CD14-positive monocyte (primary cell): ENCODE measurements around the gene SIDT1. TPM values are rescaled to one million over a fixed set of nuclear protein-coding genes. Genes with fewer than 3 reads are reported as not detected.

Source experiments
- DNase-seq, 3 donors: peaks; one replicate each; pipeline ENCODE4 v3.0.0-alpha.2; 2011 to 2022
- H2AFZ ChIP-seq: 2 replicates; pipeline ENCODE4 v1.6.0; 2012; ENCODE audit warnings: mild to moderate bottlenecking, low read depth, low read length, inconsistent platforms; ENCODE audit not compliant: insufficient read depth, poor library complexity, severe bottlenecking
- H3K27ac ChIP-seq, 2 donors: 1 replicate in 1 of 2; 2 replicates in 1 of 2; pipeline ENCODE4 v1.5.1; 2012 to 2013; ENCODE audit warnings: low read length in 2 of 2, control low read depth in 1 of 2, inconsistent platforms in 1 of 2, low read depth in 1 of 2, mild to moderate bottlenecking in 1 of 2
- H3K27me3 ChIP-seq, 2 donors: one replicate each; pipeline versions ENCODE4 v1.6.0 to v1.6.1; 2011 to 2013; ENCODE audit warnings: low read length in 2 of 2; ENCODE audit not compliant: control insufficient read depth in 2 of 2, insufficient read depth in 2 of 2
- H3K36me3 ChIP-seq, 2 donors: replicated peaks in 1 of 2; 1 replicate in 1 of 2; 2 replicates in 1 of 2; pipeline versions ENCODE4 v1.5.1 to v1.6.1; 2012 to 2013; ENCODE audit warnings: low read length in 2 of 2, control low read depth in 1 of 2, inconsistent platforms in 1 of 2, mild to moderate bottlenecking in 1 of 2; ENCODE audit not compliant: insufficient read depth in 2 of 2, control insufficient read depth in 1 of 2
- H3K4me1 ChIP-seq, 2 donors: 1 replicate in 1 of 2; 2 replicates in 1 of 2; pipeline versions ENCODE4 v1.5.1 to v1.6.1; 2012 to 2013; ENCODE audit warnings: low read length in 2 of 2, control low read depth in 1 of 2, inconsistent platforms in 1 of 2, mild to moderate bottlenecking in 1 of 2, moderate library complexity in 1 of 2; ENCODE audit not compliant: insufficient read depth in 2 of 2, control insufficient read depth in 1 of 2
- H3K4me2 ChIP-seq: replicated peaks from 2 replicates; pipeline ENCODE3; 2012; ENCODE audit warnings: low read length, moderate library complexity, mild to moderate bottlenecking; ENCODE audit not compliant: poor library complexity, severe bottlenecking; ENCODE audit errors: extremely low read depth
- H3K4me3 ChIP-seq, 3 experiments: fragments of 200-600 bp in 1 of 3; sonication (generic) in 1 of 3; replicated peaks in 1 of 3; 1 replicate in 2 of 3; 2 replicates in 1 of 3; pipeline ENCODE4 v1.5.1; 2011 to 2013; ENCODE audit warnings: low read length in 3 of 3, mild to moderate bottlenecking in 3 of 3, control low read depth in 2 of 3, low read depth in 2 of 3, inconsistent platforms in 1 of 3, moderate library complexity in 1 of 3
- H3K79me2 ChIP-seq: 2 replicates; pipeline ENCODE4 v1.6.0; 2012; ENCODE audit warnings: mild to moderate bottlenecking, control low read depth, inconsistent platforms, low read length, moderate library complexity; ENCODE audit not compliant: insufficient read depth
- H3K9ac ChIP-seq: 2 replicates; pipeline ENCODE4 v1.6.0; 2017; ENCODE audit warnings: low read length, mild to moderate bottlenecking; ENCODE audit not compliant: insufficient read depth, poor library complexity, severe bottlenecking
- H3K9me3 ChIP-seq, 2 donors: replicated peaks in 1 of 2; 1 replicate in 1 of 2; 2 replicates in 1 of 2; pipeline versions ENCODE4 v1.5.1 to v1.6.1; 2012 to 2013; ENCODE audit warnings: low read length in 2 of 2, control low read depth in 1 of 2; ENCODE audit not compliant: control insufficient read depth in 1 of 2, insufficient read depth in 1 of 2
- H4K20me1 ChIP-seq: 2 replicates; pipeline ENCODE4 v1.6.0; 2012; ENCODE audit warnings: mild to moderate bottlenecking, low read length, control low read depth, moderate library complexity; ENCODE audit not compliant: insufficient read depth
- H3K27ac Mint-ChIP-seq, 7 donors: one replicate each; pipeline ENCODE4 v1.8.0; 2020; ENCODE audit warnings: mild to moderate bottlenecking in 7 of 7, mixed read lengths in 7 of 7, moderate library complexity in 6 of 7, inconsistent platforms in 2 of 7
- H3K27me3 Mint-ChIP-seq, 3 donors: one replicate each; pipeline ENCODE4 v1.8.0; 2021 to 2022; ENCODE audit warnings: low read depth in 3 of 3, mild to moderate bottlenecking in 3 of 3, mixed read lengths in 3 of 3, moderate library complexity in 3 of 3, inconsistent platforms in 1 of 3
- H3K36me3 Mint-ChIP-seq, 2 donors: one replicate each; pipeline ENCODE4 v1.8.0; 2020; ENCODE audit warnings: mixed read lengths in 2 of 2, inconsistent platforms in 1 of 2, mild to moderate bottlenecking in 1 of 2
- H3K4me1 Mint-ChIP-seq: one replicate; pipeline ENCODE4 v1.8.0; 2020; ENCODE audit warnings: mild to moderate bottlenecking, mixed read lengths
- H3K4me3 Mint-ChIP-seq, 2 donors: one replicate each; pipeline ENCODE4 v1.8.0; 2020; ENCODE audit warnings: mild to moderate bottlenecking in 2 of 2, mixed read lengths in 2 of 2, moderate library complexity in 1 of 2
- H3K9me3 Mint-ChIP-seq, 7 donors: one replicate each; pipeline ENCODE4 v1.8.0; 2020 to 2022; ENCODE audit warnings: mixed read lengths in 7 of 7, mild to moderate bottlenecking in 6 of 7, moderate library complexity in 6 of 7, inconsistent platforms in 2 of 7
- CTCF ChIP-seq: fragments of 200-600 bp; IDR thresholded peaks from one replicate; pipeline ENCODE4 v1.8.0; 2022; ENCODE audit warnings: antibody characterized with exemption, mild to moderate bottlenecking
- WGBS: methylation state at CpG from one replicate; pipeline ENCODE4 v1.1.5; 2013; ENCODE audit warnings: missing lambda C conversion rate; ENCODE audit not compliant: insufficient coverage; 5-methylcytosine and 5-hydroxymethylcytosine counted together
- intact Hi-C, 2 donors: fragments of 100-400 bp; cut with micrococcal nuclease; formaldehyde crosslinking; loops; one replicate each; pipeline versions ENCODE4 v1.15.0 to v1.15.1; 2023
- polyA plus RNA-seq, 3 donors: library from polyadenylated mRNA; depleted of rRNA in 1 of 3; unstranded in 2 of 3; stranded (reverse) in 1 of 3; fragments of 300-500 nt in 2 of 3; fragments of >200 nt in 1 of 3; fragmentation: Illumina TruSeq in 2 of 3; gene quantifications; 1 replicate in 2 of 3; 2 replicates in 1 of 3; pipeline ENCODE4 v1.2.3, GENCODE V29; 2012 to 2021

The SIDT1 gene
- polyA plus RNA-seq, 3 donors, result 3.2 to 7.1 (median 4.0) TPM

GRCh38 chr3:113628316-113628715 lies 96.0 kb downstream of the SIDT1 start:
- Mint-ChIP-seq H3K4me3 (no peak overlapping the region), H3K27me3 (peaks cover 0 to 4% (median 3%) of the 10 kb centered on the region in 3 donors), H3K27ac (peak overlapping the region in 3 of 7 donors; percentile 23 to 55 (median 32)), H3K9me3 (no peaks in the 10 kb centered on the region), H3K4me1 (peaks cover 39% of the 10 kb centered on the region), H3K36me3 (peaks cover 0 to 2% of the 10 kb centered on the region in 2 donors)
- Histone ChIP-seq H3K36me3 (no peaks in the 10 kb centered on the region), H3K9ac (no peak overlapping the region), H3K4me1 (peaks cover 23 to 34% of the 10 kb centered on the region in 2 donors), H4K20me1 (no peaks in the 10 kb centered on the region), H3K4me2 (no peak overlapping the region), H3K27me3 (no peaks in the 10 kb centered on the region), H2AFZ (no peak overlapping the region), H3K27ac (no peak overlapping the region), H3K79me2 (no peaks in the 10 kb centered on the region), H3K9me3 (no peaks in the 10 kb centered on the region), H3K4me3 (no peak overlapping the region)
- no peak for TF ChIP-seq CTCF
- DNase-seq, result no peak
- 77% methylated on average over 2 of the region's 2 CpGs for WGBS
- intact Hi-C loops, result loop anchor here (5.0 kb wide), 3 partner anchors 131 to 576 kb away; no protein-coding TSS in a partner anchor

GRCh38 chr3:113628788-113629187 lies 96.4 kb downstream of the SIDT1 start:
- Histone ChIP-seq H4K20me1 (no peaks in the 10 kb centered on the region), H3K4me2 (no peak overlapping the region), H2AFZ (no peak overlapping the region), H3K27me3 (no peaks in the 10 kb centered on the region), H3K36me3 (no peaks in the 10 kb centered on the region), H3K9ac (no peak overlapping the region), H3K79me2 (no peaks in the 10 kb centered on the region), H3K27ac (no peak overlapping the region), H3K9me3 (no peaks in the 10 kb centered on the region), H3K4me3 (no peak overlapping the region), H3K4me1 (peaks cover 23 to 34% of the 10 kb centered on the region in 2 donors)
- WGBS, result 54% methylated on average over 3 of the region's 6 CpGs
- H3K27me3 Mint-ChIP-seq, result peaks cover 0 to 4% (median 3%) of the 10 kb centered on the region in 3 donors
- no peak overlapping the region for H3K4me3 Mint-ChIP-seq
- H3K36me3 Mint-ChIP-seq, result peaks cover 0 to 2% of the 10 kb centered on the region in 2 donors
- intact Hi-C loops, result loop anchor here (5.0 kb wide), 3 partner anchors 131 to 576 kb away; no protein-coding TSS in a partner anchor
- H3K4me1 Mint-ChIP-seq, result peaks cover 39% of the 10 kb centered on the region
- H3K27ac Mint-ChIP-seq, result peak overlapping the region in 2 of 7 donors; percentile 32 to 55
- TF ChIP-seq CTCF, result no peak
- DNase-seq, result no peak
- no peaks in the 10 kb centered on the region for H3K9me3 Mint-ChIP-seq
